Measurements from ENCODE around the gene MLIP. TPM values are rescaled to one million over a fixed set of nuclear protein-coding genes. Genes with fewer than 3 reads are reported as not detected.

The MLIP gene
- total RNA-seq, 3 donors from 2014 or later, result 0.44 to 4.5 TPM; not detected in 1

DNA sequence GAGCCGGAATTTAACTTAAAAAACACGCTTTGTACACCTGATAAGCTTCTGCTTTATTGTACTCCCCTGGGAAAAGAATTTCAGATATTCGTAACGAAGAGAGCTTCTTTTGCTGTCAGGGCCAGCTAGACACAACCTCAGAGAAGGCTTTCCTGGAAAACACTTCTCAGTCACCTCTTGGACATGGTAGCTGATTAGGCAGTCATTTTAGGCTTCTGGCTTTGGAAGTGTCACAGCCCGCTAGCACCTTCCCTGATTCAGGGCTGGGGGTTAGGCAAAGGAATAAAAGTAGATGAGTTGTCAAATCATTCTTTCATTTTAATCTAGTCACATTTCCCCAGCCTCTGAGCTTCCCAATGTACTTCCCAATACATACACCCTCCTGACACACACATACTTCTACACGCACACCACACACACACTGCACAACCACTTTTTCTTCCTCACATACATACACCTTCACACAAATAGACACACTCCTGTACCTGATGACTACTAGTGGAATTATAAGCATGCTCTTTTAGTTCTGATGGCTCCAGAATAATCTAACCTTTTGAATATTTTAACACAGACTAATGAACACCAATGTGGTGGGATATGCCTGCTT lies 162.1 kb downstream of the MLIP start:
- Histone ChIP-seq H3K4me3 (no peak overlapping the region), H3K27me3 (no peaks in the 10 kb centered on the region), H3K36me3 (no peaks in the 10 kb centered on the region), H3K4me1 (no peaks in the 10 kb centered on the region), H3K9me3 (no peaks in the 10 kb centered on the region), H3K27ac (no peak overlapping the region)
- intact Hi-C loops (cut with DNase I; ENCODE audit: low total_unique reads), result no loop called here
- DNase-seq (ENCODE audit: low spot score in 2 of 2), result no peak
- no peak for TF ChIP-seq CTCF (IDR thresholded peaks at IDR 0.05)
- no peak for TF ChIP-seq POLR2A (IDR thresholded peaks at IDR 0.05)
- no peak for TF ChIP-seq POLR2AphosphoS5 (IDR thresholded peaks at IDR 0.05)

DNA sequence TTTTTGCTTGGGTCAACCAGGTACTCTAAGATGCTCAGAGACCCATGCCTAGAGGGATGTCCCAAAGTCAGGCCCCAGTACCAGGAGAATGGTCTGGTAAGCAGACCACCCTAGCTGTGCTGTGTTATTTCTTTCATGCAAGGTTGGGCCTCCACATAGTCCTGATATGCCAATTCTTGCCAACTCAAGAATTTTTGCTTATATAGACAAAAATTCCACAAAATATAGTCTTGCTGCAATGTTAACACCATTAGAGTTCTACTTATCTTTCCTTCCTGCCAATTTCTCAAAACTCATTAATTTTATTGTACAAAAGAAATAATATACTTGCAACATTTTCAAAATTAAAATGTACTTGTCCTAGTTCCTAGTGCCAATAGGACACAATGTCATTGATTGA lies 163.1 kb downstream of the MLIP start:
- no peaks in the 10 kb centered on the region for H3K9me3 ChIP-seq
- H3K27ac ChIP-seq, result no peak overlapping the region
- H3K36me3 ChIP-seq, result no peaks in the 10 kb centered on the region
- no peaks in the 10 kb centered on the region for H3K27me3 ChIP-seq
- no peak overlapping the region for H3K4me3 ChIP-seq
- TF ChIP-seq POLR2AphosphoS5 (IDR thresholded peaks at IDR 0.05) (no peak), CTCF (IDR thresholded peaks at IDR 0.05) (no peak), POLR2A (IDR thresholded peaks at IDR 0.05) (no peak)
- intact Hi-C loops (cut with DNase I; ENCODE audit: low total_unique reads), result no loop called here
- DNase-seq (ENCODE audit: low spot score in 2 of 2), result no peak
- H3K4me1 ChIP-seq, result no peaks in the 10 kb centered on the region

DNA sequence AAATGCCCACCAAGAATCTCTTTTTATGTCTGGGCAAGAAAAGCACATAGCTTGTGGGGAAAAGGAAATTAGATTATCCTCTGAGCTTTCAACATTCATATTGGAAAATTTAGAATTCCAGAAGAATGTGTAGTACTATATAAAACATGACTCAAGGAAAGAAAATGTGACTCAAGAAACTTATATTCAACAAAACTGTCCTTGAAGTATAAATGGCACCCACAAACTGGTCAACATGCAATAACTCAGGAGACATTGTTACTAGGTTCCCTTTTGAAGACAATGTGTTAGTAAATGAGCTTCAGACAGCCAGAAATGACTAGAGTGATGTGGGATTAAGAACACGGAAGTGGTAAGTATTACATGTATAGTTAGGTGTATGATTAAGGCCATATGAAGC lies 170.9 kb downstream of the MLIP start:
- TF ChIP-seq CTCF (IDR thresholded peaks at IDR 0.05) (no peak), POLR2AphosphoS5 (IDR thresholded peaks at IDR 0.05) (no peak), POLR2A (IDR thresholded peaks at IDR 0.05) (no peak)
- Histone ChIP-seq H3K27ac (no peak overlapping the region), H3K4me3 (no peak overlapping the region), H3K27me3 (no peaks in the 10 kb centered on the region), H3K36me3 (no peaks in the 10 kb centered on the region), H3K9me3 (no peaks in the 10 kb centered on the region), H3K4me1 (no peaks in the 10 kb centered on the region)
- intact Hi-C loops (cut with DNase I; ENCODE audit: low total_unique reads), result no loop called here
- DNase-seq (ENCODE audit: low spot score in 2 of 2), result no peak

DNA sequence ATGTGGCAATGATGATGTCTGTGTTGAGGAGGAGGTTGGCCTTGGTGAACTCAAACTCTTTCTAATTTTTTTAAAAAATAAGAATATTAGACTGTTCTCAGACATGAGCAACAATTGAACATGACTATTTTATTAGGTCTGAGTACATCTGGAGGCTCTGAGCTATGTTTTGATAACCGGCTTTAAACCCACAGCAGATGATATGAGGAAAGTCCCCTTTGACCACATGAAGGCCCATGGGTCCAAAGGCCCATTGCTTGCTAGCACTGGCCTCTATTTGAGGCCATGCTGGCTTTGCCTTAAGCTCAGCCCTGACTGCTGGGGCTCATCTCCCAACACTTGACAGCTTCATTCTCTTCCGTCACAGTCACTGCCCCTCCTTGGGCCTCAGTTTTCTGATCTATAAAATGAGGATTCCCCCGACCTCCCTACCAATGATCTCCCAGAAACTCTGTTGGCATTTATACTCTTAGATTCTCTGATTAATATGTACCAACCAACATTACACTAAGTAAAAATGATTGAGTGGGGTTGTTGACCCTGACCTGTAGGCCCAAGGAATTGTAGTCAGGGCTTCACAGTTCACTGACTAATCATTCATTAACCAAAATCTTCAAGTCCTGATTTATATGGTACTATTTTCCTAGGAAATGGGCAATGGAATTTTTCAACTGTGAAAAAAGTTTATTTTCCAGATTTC lies 173.1 kb downstream of the MLIP start:
- Histone ChIP-seq H3K27me3 (no peaks in the 10 kb centered on the region), H3K9me3 (no peaks in the 10 kb centered on the region), H3K4me3 (no peak overlapping the region), H3K4me1 (no peaks in the 10 kb centered on the region), H3K27ac (no peak overlapping the region), H3K36me3 (no peaks in the 10 kb centered on the region)
- DNase-seq (ENCODE audit: low spot score in 2 of 2), result no peak
- intact Hi-C loops (cut with DNase I; ENCODE audit: low total_unique reads), result no loop called here
- no peak for TF ChIP-seq POLR2AphosphoS5 (IDR thresholded peaks at IDR 0.05)
- no peak for TF ChIP-seq POLR2A (IDR thresholded peaks at IDR 0.05)
- TF ChIP-seq CTCF (IDR thresholded peaks at IDR 0.05), result no peak

DNA sequence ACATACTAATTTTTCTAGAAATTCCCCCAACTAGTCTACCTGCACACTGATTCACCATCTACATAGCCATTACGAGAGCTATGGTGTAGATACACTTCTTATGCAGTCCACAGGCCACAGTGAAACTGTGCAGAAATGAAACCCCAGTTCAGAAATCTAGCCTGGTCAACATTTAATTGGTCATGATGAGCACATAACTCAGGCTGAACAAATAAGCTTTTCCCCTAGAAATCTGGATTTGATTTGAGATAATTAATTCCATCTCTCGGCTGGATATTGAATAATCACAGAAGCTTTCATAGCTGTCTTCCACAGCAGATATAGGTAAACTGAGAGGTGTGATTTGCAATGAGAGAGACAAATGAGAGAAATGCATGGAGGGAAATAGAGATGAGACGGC lies 174.4 kb downstream of the MLIP start:
- H3K36me3 ChIP-seq, result no peaks in the 10 kb centered on the region
- no peak for TF ChIP-seq POLR2AphosphoS5 (IDR thresholded peaks at IDR 0.05)
- TF ChIP-seq CTCF (IDR thresholded peaks at IDR 0.05), result no peak
- TF ChIP-seq POLR2A (IDR thresholded peaks at IDR 0.05), result no peak
- H3K4me3 ChIP-seq, result no peak overlapping the region
- intact Hi-C loops (cut with DNase I; ENCODE audit: low total_unique reads), result loop anchor here (1.0 kb wide), 1 partner anchor 8 kb away; no protein-coding TSS in a partner anchor
- no peaks in the 10 kb centered on the region for H3K4me1 ChIP-seq
- no peak for DNase-seq (ENCODE audit: low spot score in 2 of 2)
- no peak overlapping the region for H3K27ac ChIP-seq
- no peaks in the 10 kb centered on the region for H3K27me3 ChIP-seq
- no peaks in the 10 kb centered on the region for H3K9me3 ChIP-seq

Data from breast epithelium (tissue), 4 donors.